Gastroesophageal sphincter (tissue), 3 donors: ENCODE measurements around the gene MOK.

ENCODE experiments used
- CTCF ChIP-seq, 4 experiments: fragments of 200-600 bp in 2 of 4; fragments of 450-650 bp in 2 of 4; sonication (generic) in 1 of 4; IDR thresholded peaks; one replicate each; pipeline ENCODE4 v1.5.1; 2017 to 2019; ENCODE audit warnings: antibody characterized with exemption in 4 of 4, mild to moderate bottlenecking in 2 of 4, moderate library complexity in 2 of 4
- POLR2A ChIP-seq, 2 donors: fragments of 450-650 bp; IDR thresholded peaks; one replicate each; pipeline ENCODE4 v1.6.1; 2017; ENCODE audit warnings: antibody characterized with exemption in 2 of 2, mild to moderate bottlenecking in 2 of 2, moderate library complexity in 1 of 2
- POLR2AphosphoS5 ChIP-seq: sonication (generic); formaldehyde crosslinking; IDR thresholded peaks from one replicate; pipeline ENCODE4 v1.6.1; 2017; ENCODE audit warnings: antibody characterized with exemption

- TF ChIP-seq CTCF (IDR thresholded peaks at IDR 0.05) = peak in 3 of 4 experiments; percentile 56 to 64 (median 61)
- no peak for TF ChIP-seq POLR2A (IDR thresholded peaks at IDR 0.05)
- peak; percentile 76 for TF ChIP-seq POLR2AphosphoS5
Measured at GRCh38 chr14:102323102-102323501, 18.1 kb upstream of the MOK start.
